GM06990 (cell line): ENCODE results near the gene HASPIN.

ENCODE experiments used
- DNase-seq: peaks from one replicate; pipeline ENCODE4 v3.0.0-alpha.2; 2011; ENCODE audit not compliant: insufficient read length; ENCODE audit errors: extremely low read depth
- H3K27me3 ChIP-seq: replicated peaks from 2 replicates; pipeline ENCODE4 v1.6.0; 2011; ENCODE audit warnings: low read length; ENCODE audit not compliant: control insufficient read depth, insufficient read depth
- H3K36me3 ChIP-seq: 2 replicates; pipeline ENCODE4 v1.5.1; 2011; ENCODE audit warnings: low read length; ENCODE audit not compliant: control insufficient read depth, insufficient read depth
- H3K4me3 ChIP-seq: replicated peaks from 2 replicates; pipeline ENCODE4 v1.5.1; 2011; ENCODE audit warnings: low read depth, mild to moderate bottlenecking, control low read depth, low read length
- TF ChIP-seq, protein P1 (sequence below): IDR thresholded peaks from 2 replicates; pipeline ENCODE4 v1.5.1; 2011; ENCODE audit warnings: low read length, control low read depth, mild to moderate bottlenecking, inconsistent platforms; ENCODE audit not compliant: insufficient read depth, poor library complexity, severe bottlenecking

The HASPIN gene

DNA sequence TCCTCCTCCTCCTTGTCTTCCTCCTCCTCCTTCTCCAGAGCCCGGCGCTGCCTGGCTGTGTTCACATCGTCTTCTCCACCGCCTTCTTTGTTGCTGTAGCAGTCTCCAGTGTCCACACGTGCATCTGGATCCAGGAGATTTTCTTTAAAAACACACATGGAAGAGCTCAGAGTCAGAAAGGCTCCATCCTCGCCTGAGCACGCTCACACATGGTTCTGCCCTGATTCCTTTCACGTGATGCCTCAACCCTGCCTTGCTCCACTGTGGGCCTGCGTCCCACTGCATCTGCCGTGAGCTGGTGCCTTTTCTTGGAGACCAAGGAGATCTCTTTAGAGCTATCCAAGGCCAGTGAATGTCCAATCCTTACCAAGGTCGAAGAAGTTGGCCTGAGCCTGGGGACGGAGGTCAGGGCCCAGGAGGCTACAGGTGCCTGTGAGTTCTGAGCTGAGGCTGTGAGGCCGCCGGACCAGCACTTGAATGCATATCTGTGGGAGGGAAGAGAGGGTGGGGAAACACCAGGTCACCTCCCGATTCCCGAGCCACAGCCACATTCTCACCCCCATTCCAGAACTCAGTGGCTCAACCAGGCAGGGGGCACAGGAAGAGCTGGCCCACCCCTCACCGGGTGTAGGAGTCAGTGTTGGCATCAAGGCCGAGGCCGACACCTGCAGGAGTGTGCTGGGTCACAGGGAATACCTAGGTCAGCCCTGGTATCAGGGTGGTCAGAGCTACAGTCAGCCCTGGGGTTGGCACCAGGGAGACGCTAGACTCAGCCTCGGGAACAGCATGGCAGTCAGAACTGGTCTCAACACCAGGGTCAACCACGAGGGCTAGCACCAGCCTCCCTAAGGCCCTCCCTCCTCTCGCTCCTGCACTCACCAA, 37.6 kb downstream of the HASPIN start:
- Histone ChIP-seq H3K36me3 (no peaks in the 10 kb centered on the region), H3K4me3 (no peak overlapping the region), H3K27me3 (no peaks in the 10 kb centered on the region)
- TF ChIP-seq, protein P1, sequence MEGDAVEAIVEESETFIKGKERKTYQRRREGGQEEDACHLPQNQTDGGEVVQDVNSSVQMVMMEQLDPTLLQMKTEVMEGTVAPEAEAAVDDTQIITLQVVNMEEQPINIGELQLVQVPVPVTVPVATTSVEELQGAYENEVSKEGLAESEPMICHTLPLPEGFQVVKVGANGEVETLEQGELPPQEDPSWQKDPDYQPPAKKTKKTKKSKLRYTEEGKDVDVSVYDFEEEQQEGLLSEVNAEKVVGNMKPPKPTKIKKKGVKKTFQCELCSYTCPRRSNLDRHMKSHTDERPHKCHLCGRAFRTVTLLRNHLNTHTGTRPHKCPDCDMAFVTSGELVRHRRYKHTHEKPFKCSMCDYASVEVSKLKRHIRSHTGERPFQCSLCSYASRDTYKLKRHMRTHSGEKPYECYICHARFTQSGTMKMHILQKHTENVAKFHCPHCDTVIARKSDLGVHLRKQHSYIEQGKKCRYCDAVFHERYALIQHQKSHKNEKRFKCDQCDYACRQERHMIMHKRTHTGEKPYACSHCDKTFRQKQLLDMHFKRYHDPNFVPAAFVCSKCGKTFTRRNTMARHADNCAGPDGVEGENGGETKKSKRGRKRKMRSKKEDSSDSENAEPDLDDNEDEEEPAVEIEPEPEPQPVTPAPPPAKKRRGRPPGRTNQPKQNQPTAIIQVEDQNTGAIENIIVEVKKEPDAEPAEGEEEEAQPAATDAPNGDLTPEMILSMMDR: no peak
- no peak for DNase-seq

DNA sequence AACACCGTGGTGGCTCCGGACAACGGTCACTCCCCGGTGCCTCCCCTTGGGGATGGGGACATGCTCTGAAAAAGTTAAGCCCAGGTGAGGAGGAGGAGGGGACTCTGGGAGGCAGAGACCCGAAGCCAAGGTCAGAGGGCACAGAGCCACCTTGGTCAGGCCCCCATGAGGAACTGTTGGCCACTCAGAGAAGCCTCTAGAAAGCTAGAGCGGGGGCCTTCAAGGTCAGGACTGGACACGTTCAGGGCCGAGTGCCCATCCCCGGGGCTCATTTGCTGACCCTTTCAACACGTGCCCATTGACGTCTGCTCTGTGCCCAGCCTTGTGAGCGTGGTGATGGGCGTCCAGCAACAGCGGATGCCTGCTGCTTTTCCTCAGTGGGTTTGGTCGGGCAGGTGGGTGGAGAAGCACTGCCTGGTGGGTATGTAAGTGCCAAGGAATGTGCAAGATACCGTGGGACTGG, 38.2 kb downstream of the HASPIN start:
- TF ChIP-seq, protein P1: no peak

DNA sequence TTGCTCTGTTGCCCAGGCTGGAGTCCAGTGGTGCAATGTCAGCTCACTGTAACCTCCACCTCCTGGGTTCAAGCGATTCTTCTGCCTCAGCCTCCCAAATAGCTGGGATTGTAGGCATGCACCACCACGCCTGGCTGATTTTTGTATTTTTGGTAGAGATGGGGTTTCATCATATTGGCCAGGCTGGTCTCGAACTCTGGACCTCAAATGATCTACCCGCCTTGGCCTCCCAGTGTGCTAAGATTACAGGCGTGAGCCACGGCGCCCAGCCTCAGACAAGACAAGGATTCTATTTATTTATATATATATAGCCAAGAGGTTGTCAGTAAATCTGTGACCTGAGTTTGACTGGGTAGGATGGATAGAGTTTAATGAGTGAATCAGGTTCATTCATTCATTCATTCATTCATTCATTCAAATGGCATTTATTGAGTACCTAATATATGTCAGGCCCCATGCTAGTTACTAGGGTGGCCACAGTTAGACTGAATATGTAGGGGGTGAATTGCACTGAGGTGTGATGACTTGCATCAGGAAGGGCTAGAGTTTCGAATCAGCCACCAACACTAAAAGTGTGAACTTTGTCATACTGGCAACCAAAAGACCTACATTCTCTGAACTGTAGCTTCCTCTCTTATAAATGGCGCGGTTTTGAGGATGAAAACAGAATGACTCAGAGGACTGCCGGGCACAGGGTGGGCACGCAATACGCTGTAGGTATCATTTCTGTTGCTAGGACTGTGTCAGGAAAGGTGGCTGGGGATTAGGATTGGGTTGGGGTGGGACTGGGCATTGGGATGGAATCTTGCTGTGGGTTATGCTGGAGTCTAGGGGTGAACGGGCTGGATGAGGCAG, 39.4 kb downstream of the HASPIN start:
- TF ChIP-seq, protein P1: no peak
- DNase-seq: peak; percentile 67
- Histone ChIP-seq H3K36me3 (no peaks in the 10 kb centered on the region), H3K4me3 (peak overlapping the region; percentile 29), H3K27me3 (no peaks in the 10 kb centered on the region)

More for the DNA sequence above, 38.2 kb downstream of the HASPIN start:
- Histone ChIP-seq H3K4me3 (no peak overlapping the region), H3K36me3 (no peaks in the 10 kb centered on the region), H3K27me3 (no peaks in the 10 kb centered on the region)
- no peak for DNase-seq

DNA sequence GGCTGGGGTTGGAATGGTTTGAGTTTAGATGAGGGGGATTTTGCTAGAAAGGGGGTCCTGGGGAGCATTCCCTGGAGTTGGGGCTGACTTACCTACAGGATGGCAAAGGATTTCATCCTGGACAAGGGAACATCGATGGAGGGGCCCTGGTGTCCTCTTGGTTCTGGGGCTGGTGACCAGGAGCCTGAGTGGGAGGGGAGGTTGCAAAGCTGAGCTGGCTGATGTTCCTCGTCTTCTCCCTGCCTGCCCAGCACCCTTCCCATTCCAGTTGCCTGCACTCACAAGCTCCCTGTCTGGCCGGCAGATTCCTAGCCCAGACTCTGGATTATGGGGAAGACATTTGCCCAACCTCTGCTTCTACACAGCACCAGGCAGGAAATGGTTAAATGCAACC, 40.1 kb downstream of the HASPIN start:
- Histone ChIP-seq H3K36me3 (no peaks in the 10 kb centered on the region), H3K4me3 (peak overlapping the region; percentile 29), H3K27me3 (no peaks in the 10 kb centered on the region)
- TF ChIP-seq, protein P1: no peak
- DNase-seq: no peak

DNA sequence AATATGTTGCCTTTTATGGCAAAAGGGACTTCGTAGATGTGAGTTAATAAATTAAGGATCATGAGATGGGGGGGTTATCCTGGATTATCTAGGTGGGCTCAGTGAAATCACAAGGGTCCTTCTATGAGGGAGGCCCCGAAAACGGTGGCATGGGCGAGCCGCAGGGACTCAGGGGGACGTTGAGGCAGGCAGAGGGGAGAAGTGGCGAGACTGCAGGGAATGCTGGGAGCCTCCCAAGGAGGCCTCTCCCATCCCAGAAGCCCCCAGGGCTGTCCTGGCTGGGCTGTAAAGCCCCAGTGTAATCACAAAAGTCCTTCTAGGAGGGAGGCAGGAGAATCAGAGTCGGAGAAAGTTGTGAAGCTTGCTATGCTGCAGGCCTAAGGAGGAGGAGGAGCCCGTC, 42.3 kb downstream of the HASPIN start:
- H3K36me3 ChIP-seq: no peaks in the 10 kb centered on the region
- TF ChIP-seq, protein P1: no peak
- H3K27me3 ChIP-seq: no peaks in the 10 kb centered on the region
- no peak for DNase-seq
- no peak overlapping the region for H3K4me3 ChIP-seq
